Measurements from ENCODE around the gene TRIP10.
"Not testable (repeated sequence)": the region's sequence is repeated elsewhere in the genome, so short reads cannot be mapped to it uniquely, and the experiment has no call there.

TRIP10 gene

GRCh38 chr19:6790194-6791128 lies 51.0 kb downstream of the TRIP10 start:
- H3K4me3 ChIP-seq (ENCODE audit: low read depth, low read length), result no peak overlapping the region

DNA sequence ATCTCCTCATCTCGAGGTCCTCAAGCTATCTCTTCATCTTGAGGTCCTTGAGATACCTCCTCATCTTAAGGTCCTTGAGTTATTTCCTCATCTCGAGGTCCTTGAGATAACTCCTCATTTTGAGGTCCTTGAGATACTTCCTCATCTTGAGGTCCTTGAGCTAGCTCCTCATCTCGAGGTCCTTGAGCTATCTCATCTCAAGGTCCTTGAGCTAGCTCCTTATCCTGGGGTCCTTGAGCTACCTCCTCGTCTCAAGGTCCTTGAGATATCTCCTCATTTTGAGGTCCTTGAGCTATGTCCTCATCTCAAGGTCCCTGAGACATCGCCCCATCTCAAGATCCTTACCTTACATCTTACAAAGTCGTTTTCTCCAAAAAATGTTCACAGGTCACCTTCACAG lies 51.8 kb downstream of the TRIP10 start:
- no peak overlapping the region for H3K4me3 ChIP-seq (ENCODE audit: low read depth, low read length)

- H3K4me3 ChIP-seq (ENCODE audit: low read depth, low read length), result no peak overlapping the region
Measured at GRCh38 chr19:6793411-6793810, 53.9 kb downstream of the TRIP10 start.

GRCh38 chr19:6793973-6794372 lies 54.5 kb downstream of the TRIP10 start:
- H3K4me3 ChIP-seq (ENCODE audit: low read depth, low read length), result no peak overlapping the region

DNA sequence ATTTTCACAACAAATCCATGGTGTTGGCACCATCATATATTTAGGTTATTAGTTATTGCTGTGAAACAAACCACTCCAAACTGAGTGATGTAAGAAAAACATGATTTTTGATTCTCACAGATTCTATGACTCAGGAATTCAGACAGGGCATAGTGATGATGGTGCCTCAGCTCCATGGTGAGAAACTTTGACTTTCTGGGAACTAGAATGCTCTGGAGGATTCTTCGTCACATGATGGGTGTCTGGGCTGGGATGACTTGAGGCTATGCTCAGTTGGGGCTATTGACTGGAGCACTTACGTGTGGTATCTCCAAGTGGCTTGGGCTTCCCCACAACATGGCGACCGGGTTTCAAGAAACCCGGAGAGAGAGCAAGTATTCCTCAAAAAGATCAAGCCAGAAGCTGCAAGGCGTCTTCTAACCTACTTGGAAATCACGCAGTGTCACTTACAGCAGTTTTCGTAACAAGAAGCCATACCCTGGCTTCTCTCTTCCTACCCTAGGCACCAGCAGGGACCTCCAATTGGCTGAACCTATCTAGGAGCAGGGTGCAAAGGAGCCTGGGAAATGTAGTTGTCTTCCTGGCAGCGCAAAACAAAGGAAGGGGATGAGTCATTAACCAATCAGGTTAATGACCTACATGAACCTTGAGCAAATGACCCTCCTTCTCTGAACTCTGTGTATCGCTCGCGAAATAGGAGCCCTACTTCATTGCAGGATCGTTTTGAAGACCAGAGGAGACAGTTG lies 55.4 kb downstream of the TRIP10 start:
- no peak overlapping the region for H3K4me3 ChIP-seq (ENCODE audit: low read depth, low read length)

GRCh38 chr19:6796278-6796677 lies 56.8 kb downstream of the TRIP10 start:
- H3K4me3 ChIP-seq (ENCODE audit: low read depth, low read length), result no peak overlapping the region

- no peak overlapping the region for H3K4me3 ChIP-seq (ENCODE audit: low read depth, low read length)
Measured at GRCh38 chr19:6797646-6798045, 58.2 kb downstream of the TRIP10 start.

DNA sequence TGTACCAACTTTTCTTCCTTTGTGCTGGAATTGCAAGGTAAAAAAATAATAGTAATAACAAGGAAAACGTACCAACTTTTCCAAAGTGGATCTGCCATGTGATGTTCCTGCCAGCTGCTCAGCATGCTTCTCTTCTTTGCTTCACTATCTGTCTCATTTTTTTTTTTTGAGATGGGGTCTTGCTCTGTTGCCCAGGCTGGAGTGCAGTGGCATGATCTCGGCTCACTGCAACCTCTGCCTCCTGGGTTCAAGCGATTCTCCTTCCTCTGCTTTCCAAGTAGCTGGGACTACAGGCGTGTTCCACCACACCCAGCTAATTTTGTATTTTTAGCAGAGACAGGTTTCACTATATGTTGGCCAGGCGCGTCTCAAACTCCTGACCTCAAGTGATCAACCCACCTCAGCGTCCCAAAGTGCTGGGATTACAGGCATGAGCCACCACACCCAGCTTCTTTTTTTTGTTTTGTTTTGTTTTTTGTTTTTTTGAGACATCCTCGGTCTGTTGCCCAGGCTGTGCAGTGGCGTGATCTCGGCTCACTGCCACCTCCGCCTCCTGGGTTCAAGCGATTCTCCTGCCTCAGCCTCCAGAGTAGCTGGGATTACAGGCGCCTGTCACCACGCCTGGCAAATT lies 60.8 kb downstream of the TRIP10 start:
- not testable (repeated sequence) for H3K4me3 ChIP-seq (ENCODE audit: low read depth, low read length)

DNA sequence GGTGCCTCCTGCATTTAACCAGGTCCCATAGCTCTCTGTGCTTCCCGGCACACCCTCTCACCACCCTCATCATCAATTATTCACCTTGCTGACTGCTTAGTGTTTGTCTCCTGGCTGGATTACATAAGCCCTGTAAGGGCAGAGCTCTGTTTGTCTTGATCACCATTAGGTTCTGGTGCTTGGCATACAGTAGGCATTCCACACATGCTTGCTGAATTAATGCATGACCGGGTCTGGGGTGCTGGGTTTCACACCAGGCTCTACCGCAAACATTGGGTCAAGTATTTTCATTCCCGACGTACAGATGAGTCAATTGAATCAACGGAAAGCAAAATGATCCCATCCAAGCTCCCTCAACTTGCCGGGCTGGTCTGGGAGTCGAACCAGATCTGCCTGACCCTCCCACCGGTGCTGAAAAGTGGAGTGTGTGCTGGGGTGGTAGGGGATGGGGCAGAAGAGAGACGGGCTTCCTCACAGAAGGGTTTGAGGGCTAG lies 61.6 kb downstream of the TRIP10 start:
- H3K4me3 ChIP-seq (ENCODE audit: low read depth, low read length), result no peak overlapping the region

All from iPS-11a (cell line).